Measurements from ENCODE around the gene RSPO1. TPM values are rescaled to one million over a fixed set of nuclear protein-coding genes. Genes with fewer than 3 reads are reported as not detected.

The RSPO1 gene
- total RNA-seq, 1 experiment from 2014 or later: not detected

GRCh38 chr1:37655274-37655673, 20.6 kb upstream of the RSPO1 start:
- intact Hi-C loops (cut with micrococcal nuclease; ENCODE audit: unreplicated experiment): no loop called here
- TF ChIP-seq EZH2 (IDR thresholded peaks at IDR 0.05; ENCODE audit: borderline replicate concordance, low read depth, low read length, poor library complexity, severe bottlenecking): no peak
- TF ChIP-seq, protein P1, sequence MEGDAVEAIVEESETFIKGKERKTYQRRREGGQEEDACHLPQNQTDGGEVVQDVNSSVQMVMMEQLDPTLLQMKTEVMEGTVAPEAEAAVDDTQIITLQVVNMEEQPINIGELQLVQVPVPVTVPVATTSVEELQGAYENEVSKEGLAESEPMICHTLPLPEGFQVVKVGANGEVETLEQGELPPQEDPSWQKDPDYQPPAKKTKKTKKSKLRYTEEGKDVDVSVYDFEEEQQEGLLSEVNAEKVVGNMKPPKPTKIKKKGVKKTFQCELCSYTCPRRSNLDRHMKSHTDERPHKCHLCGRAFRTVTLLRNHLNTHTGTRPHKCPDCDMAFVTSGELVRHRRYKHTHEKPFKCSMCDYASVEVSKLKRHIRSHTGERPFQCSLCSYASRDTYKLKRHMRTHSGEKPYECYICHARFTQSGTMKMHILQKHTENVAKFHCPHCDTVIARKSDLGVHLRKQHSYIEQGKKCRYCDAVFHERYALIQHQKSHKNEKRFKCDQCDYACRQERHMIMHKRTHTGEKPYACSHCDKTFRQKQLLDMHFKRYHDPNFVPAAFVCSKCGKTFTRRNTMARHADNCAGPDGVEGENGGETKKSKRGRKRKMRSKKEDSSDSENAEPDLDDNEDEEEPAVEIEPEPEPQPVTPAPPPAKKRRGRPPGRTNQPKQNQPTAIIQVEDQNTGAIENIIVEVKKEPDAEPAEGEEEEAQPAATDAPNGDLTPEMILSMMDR (conservative IDR thresholded peaks at IDR 0.05; ENCODE audit: low read depth, low read length): no peak
- Histone ChIP-seq H3K36me3 (ENCODE audit: insufficient read depth, low read length, poor library complexity, severe bottlenecking) (no peaks in the 10 kb centered on the region), H3K27ac (ENCODE audit: low read depth, low read length, poor library complexity, severe bottlenecking) (no peak overlapping the region), H3K4me3 (ENCODE audit: low read depth, low read length, poor library complexity, severe bottlenecking) (no peak overlapping the region), H3K27me3 (replicated peaks; ENCODE audit: insufficient read depth, low read depth, low read length, poor library complexity) (no peaks in the 10 kb centered on the region), H3K4me1 (ENCODE audit: insufficient read depth, low read length, poor library complexity, severe bottlenecking) (no peaks in the 10 kb centered on the region), H3K9me3 (ENCODE audit: low read depth, low read length, poor library complexity, severe bottlenecking) (no peaks in the 10 kb centered on the region)
- POLR2A ChIA-PET (ENCODE audit: low non-redundant PET): no interaction called here
- BruUV-seq (replicated peaks): no TSS peak
- no peak for DNase-seq (ENCODE audit: low spot score)
- CTCF ChIA-PET: interaction anchor here (0.6 kb wide), 1 partner anchor 80 kb away, joined by 5 read pairs; no protein-coding TSS in a partner anchor

- H3K4me3 ChIP-seq (ENCODE audit: low read depth, low read length, poor library complexity, severe bottlenecking): no peak overlapping the region
- DNase-seq (ENCODE audit: low spot score): no peak
- no peaks in the 10 kb centered on the region for H3K4me1 ChIP-seq (ENCODE audit: insufficient read depth, low read length, poor library complexity, severe bottlenecking)
- H3K27ac ChIP-seq (ENCODE audit: low read depth, low read length, poor library complexity, severe bottlenecking): no peak overlapping the region
- no peaks in the 10 kb centered on the region for H3K36me3 ChIP-seq (ENCODE audit: insufficient read depth, low read length, poor library complexity, severe bottlenecking)
- TF ChIP-seq, protein P1 (conservative IDR thresholded peaks at IDR 0.05; ENCODE audit: low read depth, low read length): no peak
- no peak for TF ChIP-seq EZH2 (IDR thresholded peaks at IDR 0.05; ENCODE audit: borderline replicate concordance, low read depth, low read length, poor library complexity, severe bottlenecking)
- H3K9me3 ChIP-seq (ENCODE audit: low read depth, low read length, poor library complexity, severe bottlenecking): no peaks in the 10 kb centered on the region
- ChIA-PET POLR2A (ENCODE audit: low non-redundant PET) (no interaction called here), CTCF (no interaction called here)
- no TSS peak for BruUV-seq (replicated peaks)
- intact Hi-C loops (cut with micrococcal nuclease; ENCODE audit: unreplicated experiment): no loop called here
- no peaks in the 10 kb centered on the region for H3K27me3 ChIP-seq (replicated peaks; ENCODE audit: insufficient read depth, low read depth, low read length, poor library complexity)
Observed at GRCh38 chr1:37653906-37654305, 19.2 kb upstream of the RSPO1 start.

DNA sequence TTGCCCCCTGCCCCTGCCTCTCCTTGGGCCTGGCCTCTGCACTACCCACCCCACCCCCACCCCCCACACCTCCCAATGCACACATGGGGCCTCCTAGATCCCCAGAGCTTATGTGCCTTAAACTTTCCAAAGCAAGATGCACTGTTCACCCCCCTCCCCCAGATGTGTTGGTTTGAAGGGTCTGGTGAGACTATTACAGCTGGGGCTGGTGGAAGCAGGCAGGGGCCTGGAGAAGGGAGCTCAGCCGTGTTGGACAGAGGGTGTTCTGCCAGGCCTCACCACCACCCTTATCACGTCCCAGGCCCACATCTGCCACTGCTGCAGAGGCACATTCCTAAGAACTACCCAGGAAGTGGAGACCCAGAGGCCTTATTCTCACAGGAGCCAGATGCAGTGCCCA, 18.3 kb upstream of the RSPO1 start:
- H3K27me3 ChIP-seq (replicated peaks; ENCODE audit: insufficient read depth, low read depth, low read length, poor library complexity): no peaks in the 10 kb centered on the region
- H3K27ac ChIP-seq (ENCODE audit: low read depth, low read length, poor library complexity, severe bottlenecking): no peak overlapping the region
- H3K4me3 ChIP-seq (ENCODE audit: low read depth, low read length, poor library complexity, severe bottlenecking): no peak overlapping the region
- no peaks in the 10 kb centered on the region for H3K36me3 ChIP-seq (ENCODE audit: insufficient read depth, low read length, poor library complexity, severe bottlenecking)
- intact Hi-C loops (cut with micrococcal nuclease; ENCODE audit: unreplicated experiment): no loop called here
- H3K9me3 ChIP-seq (ENCODE audit: low read depth, low read length, poor library complexity, severe bottlenecking): no peaks in the 10 kb centered on the region
- BruUV-seq (replicated peaks): no TSS peak
- CTCF ChIA-PET: no interaction called here
- no peaks in the 10 kb centered on the region for H3K4me1 ChIP-seq (ENCODE audit: insufficient read depth, low read length, poor library complexity, severe bottlenecking)
- no peak for TF ChIP-seq EZH2 (IDR thresholded peaks at IDR 0.05; ENCODE audit: borderline replicate concordance, low read depth, low read length, poor library complexity, severe bottlenecking)
- TF ChIP-seq, protein P1 (conservative IDR thresholded peaks at IDR 0.05; ENCODE audit: low read depth, low read length): no peak
- POLR2A ChIA-PET (ENCODE audit: low non-redundant PET): no interaction called here
- DNase-seq (ENCODE audit: low spot score): no peak

All from A673 (cell line).